CD4-positive, alpha-beta memory T cell (primary cell): ENCODE measurements around the gene FITM2. TPM values are rescaled to one million over a fixed set of nuclear protein-coding genes. Genes with fewer than 3 reads are reported as not detected.

Experiments
- CTCF ChIA-PET: fragments of 350-600 bp; sonication (Branson Sonifier 250); formaldehyde crosslinking; loops from one replicate; lab custom pipeline; 2021; ENCODE audit warnings: inconsistent platforms; ENCODE audit not compliant: partially characterized antibody; lab: Charles Lee
- POLR2A ChIA-PET: fragments of 350-600 bp; sonication (Branson Sonifier 250); formaldehyde crosslinking; loops from one replicate; lab custom pipeline; 2021; ENCODE audit not compliant: partially characterized antibody; lab: Charles Lee
- DNase-seq, 5 donors: peaks; one replicate each; pipeline versions ENCODE4 v3.0.0 to v3.0.0-alpha.2; 2020 to 2022; ENCODE audit warnings: mixed read lengths in 1 of 5
- H3K27ac ChIP-seq: one replicate; pipeline ENCODE4 v1.7.0; 2013; ENCODE audit warnings: low read depth, low read length
- H3K27me3 ChIP-seq: 2 replicates; pipeline ENCODE4 v1.7.0; 2013; ENCODE audit warnings: mild to moderate bottlenecking, low read length, moderate library complexity; ENCODE audit not compliant: insufficient read depth
- H3K36me3 ChIP-seq: 2 replicates; pipeline ENCODE4 v1.7.0; 2013; ENCODE audit warnings: mild to moderate bottlenecking, low read length, moderate library complexity; ENCODE audit not compliant: insufficient read depth
- H3K4me1 ChIP-seq: 2 replicates; pipeline ENCODE4 v1.7.0; 2013; ENCODE audit warnings: mild to moderate bottlenecking, low read length, moderate library complexity; ENCODE audit not compliant: insufficient read depth
- H3K4me3 ChIP-seq, 2 donors: one replicate each; pipeline ENCODE4 v1.7.0; 2013; ENCODE audit warnings: low read length in 2 of 2, mild to moderate bottlenecking in 1 of 2
- H3K9me3 ChIP-seq, 2 donors: one replicate each; pipeline ENCODE4 v1.7.0; 2013; ENCODE audit warnings: low read length in 2 of 2, control low read depth in 1 of 2; ENCODE audit not compliant: control insufficient read depth in 1 of 2
- H3K27ac Mint-ChIP-seq, 7 donors: one replicate each; pipeline ENCODE4 v1.8.0; 2020 to 2021; ENCODE audit warnings: mixed read lengths in 7 of 7, mild to moderate bottlenecking in 6 of 7, inconsistent platforms in 3 of 7, moderate library complexity in 3 of 7
- H3K27me3 Mint-ChIP-seq, 2 donors: one replicate each; pipeline ENCODE4 v1.8.0; 2020 to 2021; ENCODE audit warnings: mixed read lengths in 2 of 2
- H3K36me3 Mint-ChIP-seq, 2 donors: one replicate each; pipeline ENCODE4 v1.8.0; 2020 to 2021; ENCODE audit warnings: mixed read lengths in 2 of 2, inconsistent platforms in 1 of 2, mild to moderate bottlenecking in 1 of 2
- H3K4me1 Mint-ChIP-seq, 4 donors: one replicate each; pipeline ENCODE4 v1.8.0; 2020 to 2021; ENCODE audit warnings: mixed read lengths in 4 of 4, mild to moderate bottlenecking in 1 of 4
- H3K4me3 Mint-ChIP-seq, 8 donors: one replicate each; pipeline ENCODE4 v1.8.0; 2020 to 2021; ENCODE audit warnings: mixed read lengths in 8 of 8, mild to moderate bottlenecking in 7 of 8, moderate library complexity in 6 of 8, inconsistent platforms in 3 of 8
- H3K9me3 Mint-ChIP-seq, 8 donors: one replicate each; pipeline ENCODE4 v1.8.0; 2020 to 2021; ENCODE audit warnings: mixed read lengths in 8 of 8, mild to moderate bottlenecking in 5 of 8, inconsistent platforms in 3 of 8, moderate library complexity in 1 of 8
- intact Hi-C: fragments of 100-400 bp; cut with micrococcal nuclease; formaldehyde crosslinking; loops from one replicate; pipeline ENCODE4 v1.15.1; 2023
- polyA plus RNA-seq, 2 donors: library from polyadenylated mRNA; unstranded; fragments of 300-500 nt; fragmentation: Illumina TruSeq; gene quantifications; one replicate each; pipeline ENCODE4 v1.2.3, GENCODE V29; 2021
- total RNA-seq, 2 experiments: library from RNA; stranded (reverse); gene quantifications; one replicate each; pipeline ENCODE4 v1.2.3, GENCODE V29; 2021

Gene FITM2
- total and polyA plus RNA-seq, 4 experiments from 2014 or later = 0.21 to 6.3 (median 3.6) TPM

GRCh38 chr20:44344723-44345122, 33.7 kb upstream of the FITM2 start:
- Histone ChIP-seq H3K9me3 (no peaks in the 10 kb centered on the region), H3K27ac (no peak overlapping the region), H3K27me3 (no peaks in the 10 kb centered on the region), H3K36me3 (no peaks in the 10 kb centered on the region), H3K4me1 (no peaks in the 10 kb centered on the region), H3K4me3 (no peak overlapping the region)
- no peak for DNase-seq
- CTCF ChIA-PET = no interaction called here
- intact Hi-C loops = no loop called here
- Mint-ChIP-seq H3K36me3 (no peaks in the 10 kb centered on the region), H3K9me3 (no peaks in the 10 kb centered on the region), H3K4me1 (peaks cover 0 to 1% (median 0%) of the 10 kb centered on the region in 4 donors), H3K4me3 (no peak overlapping the region), H3K27me3 (peaks cover 0 to 6% of the 10 kb centered on the region in 2 donors), H3K27ac (no peak overlapping the region)
- POLR2A ChIA-PET = no interaction called here

GRCh38 chr20:44343162-44343675, 32.2 kb upstream of the FITM2 start:
- no peak for DNase-seq
- CTCF ChIA-PET = no interaction called here
- no peak overlapping the region for H3K4me3 ChIP-seq
- H3K4me1 Mint-ChIP-seq = peaks cover 0 to 1% (median 0%) of the 10 kb centered on the region in 4 donors
- H3K9me3 ChIP-seq = no peaks in the 10 kb centered on the region
- peaks cover 3 to 10% of the 10 kb centered on the region in 2 donors for H3K27me3 Mint-ChIP-seq
- no peaks in the 10 kb centered on the region for H3K4me1 ChIP-seq
- H3K36me3 Mint-ChIP-seq = no peaks in the 10 kb centered on the region
- POLR2A ChIA-PET = no interaction called here
- H3K9me3 Mint-ChIP-seq = no peaks in the 10 kb centered on the region
- no peak overlapping the region for H3K27ac Mint-ChIP-seq
- no peak overlapping the region for H3K27ac ChIP-seq
- no peak overlapping the region for H3K4me3 Mint-ChIP-seq
- H3K27me3 ChIP-seq = no peaks in the 10 kb centered on the region
- intact Hi-C loops = no loop called here
- H3K36me3 ChIP-seq = no peaks in the 10 kb centered on the region

GRCh38 chr20:44342248-44342647, 31.2 kb upstream of the FITM2 start:
- no peaks in the 10 kb centered on the region for H3K36me3 ChIP-seq
- no peak for DNase-seq
- intact Hi-C loops = no loop called here
- CTCF ChIA-PET = no interaction called here
- no peak overlapping the region for H3K4me3 Mint-ChIP-seq
- H3K4me1 Mint-ChIP-seq = peaks cover 0 to 1% (median 0%) of the 10 kb centered on the region in 4 donors
- POLR2A ChIA-PET = no interaction called here
- H3K4me3 ChIP-seq = no peak overlapping the region
- H3K4me1 ChIP-seq = no peaks in the 10 kb centered on the region
- no peaks in the 10 kb centered on the region for H3K9me3 Mint-ChIP-seq
- peaks cover 3 to 14% of the 10 kb centered on the region in 2 donors for H3K27me3 Mint-ChIP-seq
- no peak overlapping the region for H3K27ac Mint-ChIP-seq
- no peak overlapping the region for H3K27ac ChIP-seq
- H3K36me3 Mint-ChIP-seq = no peaks in the 10 kb centered on the region
- H3K9me3 ChIP-seq = no peaks in the 10 kb centered on the region
- no peaks in the 10 kb centered on the region for H3K27me3 ChIP-seq

GRCh38 chr20:44336725-44337380, 25.9 kb upstream of the FITM2 start, which contains the start of gene R3HDML:
TSS of gene R3HDML (plus strand) at chr20:44337043. CDS start at chr20:44337158, 115 bp downstream.
- intact Hi-C loops = no loop called here
- POLR2A ChIA-PET = no interaction called here
- Histone ChIP-seq H3K4me1 (no peaks in the 10 kb centered on the region), H3K9me3 (no peaks in the 10 kb centered on the region), H3K27me3 (peaks cover 2% of the 10 kb centered on the region), H3K4me3 (no peak within 1 kb of the TSS), H3K36me3 (no peaks in the 10 kb centered on the region), H3K27ac (no peak within 1 kb of the TSS)
- Mint-ChIP-seq H3K27me3 (peaks cover 10 to 17% of the 10 kb centered on the region in 2 donors), H3K9me3 (no peaks in the 10 kb centered on the region), H3K27ac (no peak within 1 kb of the TSS), H3K4me1 (peaks cover 0 to 1% (median 0%) of the 10 kb centered on the region in 4 donors), H3K4me3 (no peak within 1 kb of the TSS), H3K36me3 (no peaks in the 10 kb centered on the region)
- no peak for DNase-seq
- CTCF ChIA-PET = no interaction called here

- H3K27me3 ChIP-seq = peaks cover 2% of the 10 kb centered on the region
- H3K9me3 ChIP-seq = no peaks in the 10 kb centered on the region
- no peaks in the 10 kb centered on the region for H3K36me3 ChIP-seq
- Mint-ChIP-seq H3K9me3 (no peaks in the 10 kb centered on the region), H3K27ac (no peak overlapping the region), H3K27me3 (peaks cover 10 to 20% of the 10 kb centered on the region in 2 donors), H3K4me1 (no peaks in the 10 kb centered on the region), H3K36me3 (no peaks in the 10 kb centered on the region), H3K4me3 (no peak overlapping the region)
- no peak overlapping the region for H3K27ac ChIP-seq
- POLR2A ChIA-PET = no interaction called here
- intact Hi-C loops = no loop called here
- CTCF ChIA-PET = no interaction called here
- no peak for DNase-seq
- no peaks in the 10 kb centered on the region for H3K4me1 ChIP-seq
- H3K4me3 ChIP-seq = no peak overlapping the region
Observed at GRCh38 chr20:44336086-44336485, 25.1 kb upstream of the FITM2 start.

GRCh38 chr20:44335675-44336074, 24.7 kb upstream of the FITM2 start:
- H3K36me3 ChIP-seq = no peaks in the 10 kb centered on the region
- no peak overlapping the region for H3K4me3 ChIP-seq
- ChIA-PET POLR2A (no interaction called here), CTCF (no interaction called here)
- H3K27ac ChIP-seq = no peak overlapping the region
- Mint-ChIP-seq H3K27ac (no peak overlapping the region), H3K4me1 (no peaks in the 10 kb centered on the region), H3K9me3 (no peaks in the 10 kb centered on the region), H3K4me3 (no peak overlapping the region), H3K27me3 (peaks cover 11 to 20% of the 10 kb centered on the region in 2 donors), H3K36me3 (no peaks in the 10 kb centered on the region)
- no peaks in the 10 kb centered on the region for H3K9me3 ChIP-seq
- intact Hi-C loops = no loop called here
- DNase-seq = no peak
- H3K4me1 ChIP-seq = no peaks in the 10 kb centered on the region
- H3K27me3 ChIP-seq = peaks cover 2% of the 10 kb centered on the region

- no peaks in the 10 kb centered on the region for H3K36me3 Mint-ChIP-seq
- Histone ChIP-seq H3K4me3 (no peak overlapping the region), H3K36me3 (no peaks in the 10 kb centered on the region), H3K4me1 (no peaks in the 10 kb centered on the region), H3K27me3 (peaks cover 2% of the 10 kb centered on the region), H3K27ac (no peak overlapping the region), H3K9me3 (no peaks in the 10 kb centered on the region)
- H3K27ac Mint-ChIP-seq = no peak overlapping the region
- H3K4me1 Mint-ChIP-seq = no peaks in the 10 kb centered on the region
- intact Hi-C loops = no loop called here
- peaks cover 12 to 20% of the 10 kb centered on the region in 2 donors for H3K27me3 Mint-ChIP-seq
- ChIA-PET CTCF (no interaction called here), POLR2A (no interaction called here)
- no peak for DNase-seq
- peak overlapping the region in 1 of 8 donors; percentile 18 for H3K4me3 Mint-ChIP-seq
- H3K9me3 Mint-ChIP-seq = no peaks in the 10 kb centered on the region
Observed at GRCh38 chr20:44334709-44335108, 23.7 kb upstream of the FITM2 start.
